ENCODE data around the gene VILL.

Gene VILL

DNA sequence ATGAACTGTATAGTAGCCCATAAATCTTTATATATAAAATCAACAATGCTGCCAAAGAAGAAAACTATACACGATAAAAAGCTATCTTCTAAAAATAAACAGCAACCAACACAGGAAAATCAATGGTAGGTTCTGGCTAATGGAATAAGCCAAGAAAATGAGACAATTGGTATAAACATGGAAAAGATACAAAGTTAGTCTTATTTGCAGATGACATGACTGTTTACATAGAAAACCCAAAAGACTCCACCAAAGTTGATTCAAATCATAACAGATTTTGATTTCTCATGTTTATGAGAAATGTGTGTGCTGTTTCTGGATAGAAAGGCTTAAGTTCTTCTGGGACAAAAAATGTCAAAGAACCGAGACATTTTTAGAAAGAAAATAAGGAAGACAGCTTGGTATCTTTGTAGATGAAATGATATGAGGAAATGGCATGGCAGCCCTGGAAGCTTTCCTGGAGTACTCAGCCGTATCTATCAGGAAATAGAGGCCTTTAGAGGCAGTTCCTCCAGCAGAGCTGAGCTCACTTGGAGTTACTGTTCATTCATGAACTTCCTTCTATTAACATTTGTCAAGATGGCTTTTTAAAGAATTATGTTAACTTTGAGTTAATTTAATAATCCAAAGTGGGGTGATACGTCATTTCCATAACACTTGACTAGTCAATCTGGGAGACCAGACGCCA is 36.7 kb upstream of the VILL start:
- in situ Hi-C loops (cut with MboI; ENCODE audit: low sequenced_read_pairs, unreplicated experiment): no loop called here
- TF ChIP-seq, protein P1, sequence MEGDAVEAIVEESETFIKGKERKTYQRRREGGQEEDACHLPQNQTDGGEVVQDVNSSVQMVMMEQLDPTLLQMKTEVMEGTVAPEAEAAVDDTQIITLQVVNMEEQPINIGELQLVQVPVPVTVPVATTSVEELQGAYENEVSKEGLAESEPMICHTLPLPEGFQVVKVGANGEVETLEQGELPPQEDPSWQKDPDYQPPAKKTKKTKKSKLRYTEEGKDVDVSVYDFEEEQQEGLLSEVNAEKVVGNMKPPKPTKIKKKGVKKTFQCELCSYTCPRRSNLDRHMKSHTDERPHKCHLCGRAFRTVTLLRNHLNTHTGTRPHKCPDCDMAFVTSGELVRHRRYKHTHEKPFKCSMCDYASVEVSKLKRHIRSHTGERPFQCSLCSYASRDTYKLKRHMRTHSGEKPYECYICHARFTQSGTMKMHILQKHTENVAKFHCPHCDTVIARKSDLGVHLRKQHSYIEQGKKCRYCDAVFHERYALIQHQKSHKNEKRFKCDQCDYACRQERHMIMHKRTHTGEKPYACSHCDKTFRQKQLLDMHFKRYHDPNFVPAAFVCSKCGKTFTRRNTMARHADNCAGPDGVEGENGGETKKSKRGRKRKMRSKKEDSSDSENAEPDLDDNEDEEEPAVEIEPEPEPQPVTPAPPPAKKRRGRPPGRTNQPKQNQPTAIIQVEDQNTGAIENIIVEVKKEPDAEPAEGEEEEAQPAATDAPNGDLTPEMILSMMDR (IDR thresholded peaks at IDR 0.05; ENCODE audit: borderline replicate concordance, control extremely low read depth, extremely low read depth, insufficient read depth, missing control alignments): no peak
- DNase-seq (ENCODE audit: low spot score): no peak

DNA sequence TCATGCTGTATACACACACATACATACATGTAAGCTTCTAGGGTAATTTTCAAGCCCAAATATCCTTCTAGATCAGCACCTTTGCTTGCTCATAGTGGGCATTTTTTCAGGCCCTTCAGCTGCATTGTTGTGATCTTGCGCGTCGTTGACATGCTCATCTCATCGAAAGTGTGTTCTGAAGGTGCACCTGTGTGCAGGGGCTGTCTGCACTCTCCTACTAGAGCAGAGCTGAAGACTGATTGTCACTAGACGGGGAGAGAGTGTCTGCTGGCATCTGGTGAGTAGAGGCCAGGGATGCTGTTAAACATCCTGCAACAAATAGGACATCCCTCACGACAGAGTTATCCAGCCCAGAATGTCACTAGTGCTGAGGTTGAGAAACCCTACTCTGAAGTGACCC is 35.7 kb upstream of the VILL start:
- in situ Hi-C loops (cut with MboI; ENCODE audit: low sequenced_read_pairs, unreplicated experiment): no loop called here
- TF ChIP-seq, protein P1 (IDR thresholded peaks at IDR 0.05; ENCODE audit: borderline replicate concordance, control extremely low read depth, extremely low read depth, insufficient read depth, missing control alignments): no peak
- no peak for DNase-seq (ENCODE audit: low spot score)

DNA sequence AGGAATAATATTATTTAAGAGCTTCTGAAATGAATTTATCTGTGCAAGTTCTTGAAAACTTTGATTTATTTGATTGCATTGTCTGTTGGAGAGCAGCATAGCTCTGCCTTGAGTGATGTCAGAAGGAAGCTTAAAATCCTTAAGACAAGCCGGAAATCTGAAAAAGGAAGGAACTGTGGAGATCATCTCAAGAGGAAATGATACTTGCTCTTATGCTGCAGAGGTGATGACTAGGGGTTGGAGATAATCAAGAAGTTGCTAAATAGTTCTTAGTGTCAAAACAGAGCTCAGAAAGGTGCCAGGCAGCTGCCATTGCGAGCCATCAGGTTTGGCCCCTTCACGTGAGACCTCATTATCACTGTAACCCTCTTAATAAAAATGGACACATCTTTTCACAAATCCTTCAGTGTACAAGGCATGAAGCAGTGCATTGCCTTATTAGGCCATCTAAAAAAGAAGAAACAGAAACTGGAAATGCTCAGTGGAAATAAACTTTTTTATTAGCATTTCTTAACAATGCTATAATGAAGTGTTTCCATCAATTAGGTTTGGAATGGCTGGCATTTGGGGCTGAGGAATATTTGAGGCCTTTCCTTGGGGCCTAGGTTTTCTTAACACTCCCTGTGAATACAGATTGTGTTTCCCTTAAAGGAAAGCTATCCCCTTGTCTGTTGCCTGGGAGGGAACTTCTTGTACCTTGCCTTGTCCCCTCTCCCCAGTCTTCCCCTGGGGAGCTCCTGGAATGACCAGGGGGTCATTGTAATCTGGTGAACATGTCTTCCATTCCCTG is 34.5 kb upstream of the VILL start:
- in situ Hi-C loops (cut with MboI; ENCODE audit: low sequenced_read_pairs, unreplicated experiment): no loop called here
- TF ChIP-seq, protein P1 (IDR thresholded peaks at IDR 0.05; ENCODE audit: borderline replicate concordance, control extremely low read depth, extremely low read depth, insufficient read depth, missing control alignments): no peak
- no peak for DNase-seq (ENCODE audit: low spot score)

DNA sequence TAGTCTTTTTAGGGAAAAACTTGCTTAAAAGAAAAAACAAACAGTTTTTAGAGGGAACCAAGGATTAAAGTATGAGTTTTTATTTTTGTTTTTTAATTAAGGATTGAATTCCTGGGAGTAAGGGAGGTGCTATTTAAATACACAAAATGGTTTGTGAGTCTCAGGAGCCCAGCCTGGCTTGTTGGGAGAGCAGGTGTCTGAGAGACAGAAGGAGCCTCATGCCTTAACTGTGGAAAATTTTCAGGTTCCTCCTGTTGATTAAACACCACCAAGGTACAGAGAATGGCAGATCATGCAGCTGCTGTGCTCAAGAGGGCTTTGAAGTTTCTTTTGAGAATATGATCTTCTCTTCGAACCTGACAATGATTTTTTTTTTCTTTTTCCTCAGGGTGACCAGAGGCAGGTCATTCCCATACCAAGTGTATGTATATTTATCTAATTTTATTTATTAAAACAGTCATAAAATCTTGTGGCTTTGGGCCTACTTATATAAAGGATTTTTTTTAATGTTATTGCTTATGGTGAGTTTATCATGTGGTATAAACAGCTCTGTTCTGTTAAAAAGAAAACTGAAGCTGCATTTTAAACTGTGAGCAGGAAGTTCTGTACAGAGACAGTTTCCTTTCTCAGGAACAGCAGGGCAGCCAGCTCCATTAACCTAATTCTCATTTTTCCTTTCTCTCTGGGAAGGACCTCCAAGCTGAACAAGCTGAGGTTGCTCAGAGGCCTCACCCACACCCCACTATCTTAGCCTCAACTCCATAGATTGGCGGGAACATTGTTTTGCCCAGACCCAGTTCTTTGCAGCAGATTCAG is 33.7 kb upstream of the VILL start:
- in situ Hi-C loops (cut with MboI; ENCODE audit: low sequenced_read_pairs, unreplicated experiment): no loop called here
- TF ChIP-seq, protein P1 (IDR thresholded peaks at IDR 0.05; ENCODE audit: borderline replicate concordance, control extremely low read depth, extremely low read depth, insufficient read depth, missing control alignments): no peak

DNA sequence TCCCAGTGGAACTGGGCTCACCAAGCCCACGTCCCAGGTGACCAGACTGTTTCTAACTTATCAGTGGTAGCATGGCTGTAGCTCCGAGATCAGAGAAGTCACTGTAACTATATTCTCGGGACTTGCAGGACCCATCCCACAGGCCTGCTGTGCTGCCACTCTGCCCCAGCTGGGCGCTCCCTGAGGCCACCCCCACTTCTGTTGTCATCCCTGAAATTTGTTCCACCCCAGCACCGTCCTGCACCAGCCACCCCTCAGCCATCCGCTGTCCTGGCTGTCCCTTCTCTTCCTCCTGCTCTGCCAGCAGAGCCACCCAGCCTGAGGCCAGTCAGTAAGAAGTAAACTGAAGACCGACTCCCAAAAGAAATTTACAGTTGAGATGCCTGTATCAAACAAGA is 33.0 kb upstream of the VILL start:
- in situ Hi-C loops (cut with MboI; ENCODE audit: low sequenced_read_pairs, unreplicated experiment): no loop called here
- no peak for DNase-seq (ENCODE audit: low spot score)
- TF ChIP-seq, protein P1 (IDR thresholded peaks at IDR 0.05; ENCODE audit: borderline replicate concordance, control extremely low read depth, extremely low read depth, insufficient read depth, missing control alignments): no peak

More for the DNA sequence above, 33.7 kb upstream of the VILL start:
- no peak for DNase-seq (ENCODE audit: low spot score)

Data from GM13976 (cell line).